Measurements from ENCODE around the gene KLHL35.

The KLHL35 gene

GRCh38 chr11:75468534-75469340 lies 35.7 kb upstream of the KLHL35 start:
- no peak for DNase-seq

GRCh38 chr11:75467881-75468280 lies 34.9 kb upstream of the KLHL35 start:
- no peak for DNase-seq

- DNase-seq = no peak
These were observed 34.3 kb upstream of the KLHL35 start for GRCh38 chr11:75467311-75467710.

- no peak for DNase-seq
These were observed 32.9 kb upstream of the KLHL35 start for GRCh38 chr11:75465701-75466531.

GRCh38 chr11:75463106-75463774 lies 30.2 kb upstream of the KLHL35 start:
- DNase-seq = no peak

- no peak for DNase-seq
These were observed 29.2 kb upstream of the KLHL35 start for GRCh38 chr11:75462117-75462653.

- DNase-seq = no peak
These were observed 28.1 kb upstream of the KLHL35 start for GRCh38 chr11:75461151-75461550.

- DNase-seq = no peak
These were observed 23.7 kb upstream of the KLHL35 start for GRCh38 chr11:75456596-75457183.

- DNase-seq = peak; percentile 25
These were observed 22.0 kb upstream of the KLHL35 start for GRCh38 chr11:75454987-75455386.

- no peak for DNase-seq
These were observed 21.1 kb upstream of the KLHL35 start for GRCh38 chr11:75453916-75454655.

GRCh38 chr11:75450826-75451821 lies 18.1 kb upstream of the KLHL35 start:
- DNase-seq = no peak

GRCh38 chr11:75450236-75450635 lies 17.2 kb upstream of the KLHL35 start:
- no peak for DNase-seq

GRCh38 chr11:75449776-75450175 lies 16.8 kb upstream of the KLHL35 start:
- DNase-seq = no peak

GRCh38 chr11:75449271-75449670 lies 16.3 kb upstream of the KLHL35 start:
- DNase-seq = no peak

- no peak for DNase-seq
These were observed 14.4 kb upstream of the KLHL35 start for GRCh38 chr11:75447415-75447814.

GRCh38 chr11:75445315-75445953 lies 12.4 kb upstream of the KLHL35 start:
- DNase-seq = peak; percentile 73

GRCh38 chr11:75443043-75443442 lies 10.0 kb upstream of the KLHL35 start:
- DNase-seq = no peak

- no peak for DNase-seq
These were observed 9.3 kb upstream of the KLHL35 start for GRCh38 chr11:75442161-75442885.

- DNase-seq = no peak
These were observed 8.8 kb upstream of the KLHL35 start for GRCh38 chr11:75441804-75442132.

Measured in NCI-H1092 (cell line).